ENCODE data around the gene CSNK1G1.

DNA sequence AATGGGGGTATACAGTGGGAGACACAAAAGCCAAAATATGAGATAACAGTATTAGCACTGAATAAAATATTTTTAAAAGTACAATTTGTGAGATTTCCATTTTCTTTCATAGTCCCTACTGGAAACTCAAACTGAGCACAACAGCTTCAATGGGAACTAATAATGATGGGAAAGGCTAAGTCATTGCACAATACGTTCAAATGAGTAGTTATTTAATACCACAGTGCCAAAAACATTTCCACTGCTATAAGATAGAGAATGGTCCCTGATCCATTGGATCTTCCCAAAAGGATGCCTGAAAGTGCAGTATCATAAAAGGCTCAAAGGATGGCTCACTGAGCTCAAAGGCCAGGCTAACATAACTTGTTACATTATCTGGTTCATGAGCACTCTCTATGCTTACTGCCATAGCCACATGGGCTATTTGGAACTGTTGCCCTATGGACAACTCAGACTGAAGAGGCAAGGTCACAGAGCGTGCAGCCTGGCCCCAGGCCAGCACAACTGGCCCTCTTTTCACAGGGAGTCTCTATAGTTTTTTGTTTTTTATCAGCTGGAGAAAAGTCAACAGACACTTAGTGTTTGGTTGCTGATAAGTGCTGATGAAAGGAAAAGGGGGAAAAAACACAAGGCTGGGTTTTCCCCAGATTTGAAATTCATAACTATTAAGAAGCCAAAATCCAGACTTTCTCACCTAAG lies 139.1 kb downstream of the CSNK1G1 start:
- TF ChIP-seq, protein P1, sequence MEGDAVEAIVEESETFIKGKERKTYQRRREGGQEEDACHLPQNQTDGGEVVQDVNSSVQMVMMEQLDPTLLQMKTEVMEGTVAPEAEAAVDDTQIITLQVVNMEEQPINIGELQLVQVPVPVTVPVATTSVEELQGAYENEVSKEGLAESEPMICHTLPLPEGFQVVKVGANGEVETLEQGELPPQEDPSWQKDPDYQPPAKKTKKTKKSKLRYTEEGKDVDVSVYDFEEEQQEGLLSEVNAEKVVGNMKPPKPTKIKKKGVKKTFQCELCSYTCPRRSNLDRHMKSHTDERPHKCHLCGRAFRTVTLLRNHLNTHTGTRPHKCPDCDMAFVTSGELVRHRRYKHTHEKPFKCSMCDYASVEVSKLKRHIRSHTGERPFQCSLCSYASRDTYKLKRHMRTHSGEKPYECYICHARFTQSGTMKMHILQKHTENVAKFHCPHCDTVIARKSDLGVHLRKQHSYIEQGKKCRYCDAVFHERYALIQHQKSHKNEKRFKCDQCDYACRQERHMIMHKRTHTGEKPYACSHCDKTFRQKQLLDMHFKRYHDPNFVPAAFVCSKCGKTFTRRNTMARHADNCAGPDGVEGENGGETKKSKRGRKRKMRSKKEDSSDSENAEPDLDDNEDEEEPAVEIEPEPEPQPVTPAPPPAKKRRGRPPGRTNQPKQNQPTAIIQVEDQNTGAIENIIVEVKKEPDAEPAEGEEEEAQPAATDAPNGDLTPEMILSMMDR (IDR thresholded peaks at IDR 0.05) = no peak
- TF ChIP-seq POLR2A (IDR thresholded peaks at IDR 0.05) = no peak
- no peak for TF ChIP-seq POLR2AphosphoS5 (IDR thresholded peaks at IDR 0.05)
